K562 (cell line): ENCODE measurements around the gene PDGFD. TPM values are rescaled to one million over a fixed set of nuclear protein-coding genes. Genes with fewer than 3 reads are reported as not detected.

Experiments used
- ATAC-seq: fragments of 200-7000 bp; cut with Tn5 transposase; 3 replicates; pipeline ENCODE4 v1.9.1; 2020; ENCODE audit warnings: moderate library complexity
- BruUV-seq: library from RNA; stranded (reverse); fragments of 400-500 nt; replicated peaks from 2 replicates; lab custom pipeline; 2021; lab: Mats Ljungman, UMichigan
- CTCF ChIA-PET: fragments of 300-600 bp; formaldehyde crosslinking; extraction: SDS; loops from one replicate; lab custom pipeline; 2021; ENCODE audit warnings: low intra/inter-chr PET ratio; lab: Yijun Ruan, JAX
- POLR2A ChIA-PET: fragments of 300-600, 350-650 bp; sonication (Branson Sonifier 250); formaldehyde crosslinking; extraction: SDS; loops from one replicate; lab custom pipeline; 2021; ENCODE audit warnings: antibody characterized with exemption, inconsistent platforms; lab: Yijun Ruan, JAX
- DNase-seq, 4 experiments: peaks; one replicate each; pipeline versions ENCODE4 v3.0.0 to v3.0.0-alpha.2; 2011 to 2018; ENCODE audit warnings: low spot score in 3 of 4, mixed read lengths in 3 of 4; ENCODE audit errors: extremely low read depth in 1 of 4
- FAIRE-seq: peaks from 2 replicates; lab custom pipeline; 2011; peaks lifted over from hg19 to GRCh38; lab: Jason Lieb, UNC
- H2AFZ ChIP-seq: 2 replicates; pipeline ENCODE4 v1.6.0; 2011; ENCODE audit warnings: low read depth, low read length, control low read depth, inconsistent platforms
- H3K27ac ChIP-seq: fragments of 200-600 bp; 3 replicates; pipeline ENCODE4 v1.8.0; 2011; ENCODE audit warnings: low read depth, mild to moderate bottlenecking, control low read depth, inconsistent platforms, low read length, moderate library complexity, mixed read lengths; ENCODE audit errors: extremely low read depth
- H3K27me3 ChIP-seq, 2 experiments: fragments of 300-600 bp in 1 of 2; 2 replicates in 1 of 2; 3 replicates in 1 of 2; pipeline versions ENCODE4 v1.6.0 to v1.8.0; 2011; ENCODE audit warnings: inconsistent platforms in 2 of 2, low read length in 2 of 2, mild to moderate bottlenecking in 1 of 2, mixed read lengths in 1 of 2, moderate library complexity in 1 of 2; ENCODE audit not compliant: control insufficient read depth in 2 of 2, insufficient read depth in 2 of 2
- H3K36me3 ChIP-seq: fragments of 300-600 bp; 3 replicates; pipeline ENCODE4 v1.8.0; 2011; ENCODE audit warnings: mild to moderate bottlenecking, low read length, inconsistent platforms; ENCODE audit not compliant: control insufficient read depth, insufficient read depth
- H3K4me1 ChIP-seq, 2 experiments: fragments of 200-600 bp in 1 of 2; replicated peaks in 1 of 2; 2 replicates in 1 of 2; 3 replicates in 1 of 2; pipeline versions ENCODE4 v1.5.1 to v1.8.0; 2011; ENCODE audit warnings: inconsistent platforms in 2 of 2, low read length in 2 of 2, mild to moderate bottlenecking in 1 of 2, mixed read lengths in 1 of 2, moderate library complexity in 1 of 2; ENCODE audit not compliant: control insufficient read depth in 2 of 2, insufficient read depth in 2 of 2
- H3K4me2 ChIP-seq: 2 replicates; pipeline ENCODE4 v1.6.1; 2011; ENCODE audit warnings: low read length, control low read depth, inconsistent platforms, mixed read lengths; ENCODE audit not compliant: insufficient read depth
- H3K4me3 ChIP-seq: fragments of 200-600 bp; sonication (generic), shearing (Covaris generic); 2 replicates; pipeline ENCODE4 v1.5.1; 2016; ENCODE audit warnings: control low read depth, inconsistent platforms
- H3K79me2 ChIP-seq: fragments of 200-600 bp; 3 replicates; pipeline ENCODE4 v1.8.0; 2011; ENCODE audit warnings: low read length, inconsistent platforms; ENCODE audit not compliant: control insufficient read depth, insufficient read depth
- H3K9ac ChIP-seq, 2 experiments: 2 replicates each; pipeline versions ENCODE4 v1.6.0 to v1.6.1; 2011; ENCODE audit warnings: low read depth in 2 of 2, low read length in 2 of 2, control low read depth in 1 of 2, inconsistent platforms in 1 of 2, mild to moderate bottlenecking in 1 of 2, mixed read lengths in 1 of 2; ENCODE audit not compliant: insufficient read depth in 1 of 2
- H3K9me1 ChIP-seq: one replicate; pipeline ENCODE4 v1.6.0; 2011; ENCODE audit warnings: inconsistent platforms, mild to moderate bottlenecking, low read length, moderate library complexity; ENCODE audit not compliant: control insufficient read depth, insufficient read depth
- H3K9me3 ChIP-seq: replicated peaks from 2 replicates; pipeline ENCODE4 v1.5.1; 2011; ENCODE audit warnings: low read depth, low read length, inconsistent platforms; ENCODE audit not compliant: control insufficient read depth, insufficient read depth
- H4K20me1 ChIP-seq: replicated peaks from 2 replicates; pipeline ENCODE4 v1.6.1; 2011; ENCODE audit warnings: low read length, inconsistent platforms, mixed read lengths; ENCODE audit not compliant: control insufficient read depth, insufficient read depth
- CSDE1 ChIP-seq, 2 experiments: fragments of 450-650 bp; IDR thresholded peaks; 2 replicates each; pipeline ENCODE4 v1.6.1; 2016; ENCODE audit warnings: mild to moderate bottlenecking in 1 of 2
- HMGN3 ChIP-seq: IDR thresholded peaks from 2 replicates; pipeline ENCODE4 v1.6.1; 2011; ENCODE audit warnings: borderline replicate concordance, low read depth, mild to moderate bottlenecking, mixed read lengths, low read length; ENCODE audit not compliant: insufficient read length; ENCODE audit errors: extremely low read depth
- KHSRP ChIP-seq: fragments of 450-650 bp; IDR thresholded peaks from 2 replicates; pipeline ENCODE4 v1.6.1; 2017
- SAP30 ChIP-seq: fragments of 200-600 bp; sonication (generic); IDR thresholded peaks from 2 replicates; pipeline ENCODE4 v1.6.1; 2012; ENCODE audit warnings: borderline replicate concordance, low read depth, mild to moderate bottlenecking, moderate library complexity, low read length, control low read depth, inconsistent platforms; ENCODE audit not compliant: insufficient read depth, poor library complexity, severe bottlenecking
- TAF7 ChIP-seq: fragments of 450-650 bp; IDR thresholded peaks from 2 replicates; pipeline ENCODE4 v1.6.1; 2016; ENCODE audit warnings: missing genetic modification characterization, missing compliant biosample characterization
- YBX1 ChIP-seq: fragments of 450-650 bp; IDR thresholded peaks from 2 replicates; pipeline ENCODE4 v1.7.1; 2016; ENCODE audit warnings: mild to moderate bottlenecking
- ZC3H4 ChIP-seq: sonication (generic); formaldehyde crosslinking; IDR thresholded peaks from 2 replicates; pipeline ENCODE4 v1.9.0; 2021; ENCODE audit warnings: missing genetic modification reagents, borderline replicate concordance
- ZNF282 ChIP-seq: sonication (generic); formaldehyde crosslinking; IDR thresholded peaks from 2 replicates; pipeline ENCODE4 v1.8.1; 2023; ENCODE audit warnings: missing genetic modification reagents
- WGBS: fragments of 100-300 bp; shearing (Covaris generic); methylation state at CpG from one replicate; pipeline ENCODE4 v1.1.6; 2016; ENCODE audit warnings: low coverage, mixed read lengths; ENCODE audit not compliant: insufficient coverage; ENCODE audit errors: missing lambda C conversion rate; 5-methylcytosine and 5-hydroxymethylcytosine counted together
- in situ Hi-C: fragments of 300-500 bp; cut with MboI; formaldehyde crosslinking; loops from 4 replicates; pipeline ENCODE4 v1.15.0; 2018; ENCODE audit warnings: inconsistent platforms, mixed read lengths
- intact Hi-C: fragments of 100-400 bp; cut with micrococcal nuclease; formaldehyde crosslinking; loops from 2 replicates; pipeline ENCODE4 v1.14.2; 2022
- polyA plus RNA-seq, 8 experiments: library from polyadenylated mRNA; depleted of rRNA in 4 of 8; stranded (reverse) in 5 of 8; unstranded in 3 of 8; fragments of >200 nt; fragmentation: Nextera tagmentation in 2 of 8; fragmentation: Illumina TruSeq in 1 of 8; extraction: Ambion mirVana in 2 of 8; extraction: Trizol in 1 of 8; gene quantifications; 2 replicates each; pipeline versions ENCODE4 v1.2.1 to v1.2.3, GENCODE V29; 2011 to 2014; ENCODE audit warnings: inconsistent platforms in 1 of 8, missing spikeins in 1 of 8
- total RNA-seq, 7 experiments: library from RNA; depleted of rRNA in 6 of 7; stranded (reverse); fragments of >200 nt in 6 of 7; fragmentation: Illumina TruSeq in 2 of 7; extraction: Trizol in 2 of 7; gene quantifications; 2 replicates each; pipeline versions ENCODE4 v1.2.1 to v1.2.3, GENCODE V29; 2011 to 2021; ENCODE audit warnings: low replicate concordance in 1 of 7
- TF ChIP-seq, protein P1 (sequence below), 2 experiments: fragments of 450-650 bp; conservative IDR thresholded peaks; 2 replicates each; pipeline ENCODE4 v1.6.1; 2017; ENCODE audit warnings: mild to moderate bottlenecking in 2 of 2, moderate library complexity in 2 of 2
- TF ChIP-seq, protein P2 (sequence below): fragments of 200-800 bp; sonication (Bioruptor generic); IDR thresholded peaks from 2 replicates; pipeline ENCODE4 v1.6.1; 2017; ENCODE audit warnings: missing genetic modification characterization, missing compliant biosample characterization
- TF ChIP-seq, protein P3 (sequence below), 3 experiments: fragments of 200-800 bp in 1 of 3; fragments of 250-450 bp in 1 of 3; fragments of 450-650 bp in 1 of 3; sonication (Bioruptor Pico) in 1 of 3; sonication (Bioruptor generic) in 1 of 3; formaldehyde crosslinking in 1 of 3; IDR thresholded peaks; 2 replicates each; pipeline versions ENCODE4 v1.6.1 to v1.8.0; 2016 to 2022; ENCODE audit warnings: mild to moderate bottlenecking in 2 of 3, missing genetic modification characterization in 2 of 3, missing compliant biosample characterization in 1 of 3, moderate library complexity in 1 of 3
- TF ChIP-seq, protein P4 (sequence below): sonication (generic); formaldehyde crosslinking; IDR thresholded peaks from 2 replicates; pipeline ENCODE4 v1.8.0; 2022; ENCODE audit warnings: mild to moderate bottlenecking, missing genetic modification reagents

PDGFD gene
- total and polyA plus RNA-seq, 9 of the 15 experiments (the other 6 are each of a cell fraction or from before 2014, with no cell fraction given): 0.11 TPM; not detected in 8

DNA sequence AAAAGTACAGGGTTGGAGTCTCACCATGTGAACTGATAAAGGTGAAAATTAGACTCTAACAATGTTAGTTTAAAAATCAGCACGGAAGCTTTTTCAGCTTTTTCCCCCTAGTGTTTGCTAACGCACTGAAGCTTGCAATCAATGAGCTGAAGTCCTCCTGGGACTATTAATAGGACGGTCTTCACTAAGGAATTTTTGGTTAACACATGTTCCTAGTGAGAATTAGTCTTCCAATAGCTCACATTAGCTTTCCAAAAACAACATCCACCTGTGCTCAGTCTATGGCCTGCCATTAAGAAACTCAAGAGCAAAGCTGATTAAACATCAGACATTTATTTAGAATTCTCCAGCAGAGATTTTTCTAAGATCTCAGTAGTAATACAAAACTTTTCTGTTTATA, 154.2 kb downstream of the PDGFD start (continued):
- TF ChIP-seq, protein P1, sequence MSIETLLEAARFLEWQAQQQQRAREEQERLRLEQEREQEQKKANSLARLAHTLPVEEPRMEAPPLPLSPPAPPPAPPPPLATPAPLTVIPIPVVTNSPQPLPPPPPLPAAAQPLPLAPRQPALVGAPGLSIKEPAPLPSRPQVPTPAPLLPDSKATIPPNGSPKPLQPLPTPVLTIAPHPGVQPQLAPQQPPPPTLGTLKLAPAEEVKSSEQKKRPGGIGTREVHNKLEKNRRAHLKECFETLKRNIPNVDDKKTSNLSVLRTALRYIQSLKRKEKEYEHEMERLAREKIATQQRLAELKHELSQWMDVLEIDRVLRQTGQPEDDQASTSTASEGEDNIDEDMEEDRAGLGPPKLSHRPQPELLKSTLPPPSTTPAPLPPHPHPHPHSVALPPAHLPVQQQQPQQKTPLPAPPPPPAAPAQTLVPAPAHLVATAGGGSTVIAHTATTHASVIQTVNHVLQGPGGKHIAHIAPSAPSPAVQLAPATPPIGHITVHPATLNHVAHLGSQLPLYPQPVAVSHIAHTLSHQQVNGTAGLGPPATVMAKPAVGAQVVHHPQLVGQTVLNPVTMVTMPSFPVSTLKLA (conservative IDR thresholded peaks at IDR 0.05): no peak
- no peak for TF ChIP-seq ZC3H4 (CRISPR knock-in tag)
- no peak for TF ChIP-seq HMGN3
- TF ChIP-seq, protein P2, sequence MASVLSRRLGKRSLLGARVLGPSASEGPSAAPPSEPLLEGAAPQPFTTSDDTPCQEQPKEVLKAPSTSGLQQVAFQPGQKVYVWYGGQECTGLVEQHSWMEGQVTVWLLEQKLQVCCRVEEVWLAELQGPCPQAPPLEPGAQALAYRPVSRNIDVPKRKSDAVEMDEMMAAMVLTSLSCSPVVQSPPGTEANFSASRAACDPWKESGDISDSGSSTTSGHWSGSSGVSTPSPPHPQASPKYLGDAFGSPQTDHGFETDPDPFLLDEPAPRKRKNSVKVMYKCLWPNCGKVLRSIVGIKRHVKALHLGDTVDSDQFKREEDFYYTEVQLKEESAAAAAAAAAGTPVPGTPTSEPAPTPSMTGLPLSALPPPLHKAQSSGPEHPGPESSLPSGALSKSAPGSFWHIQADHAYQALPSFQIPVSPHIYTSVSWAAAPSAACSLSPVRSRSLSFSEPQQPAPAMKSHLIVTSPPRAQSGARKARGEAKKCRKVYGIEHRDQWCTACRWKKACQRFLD (CRISPR knock-in tag): no peak
- TF ChIP-seq SAP30: no peak
- no peak for TF ChIP-seq ZNF282
- TF ChIP-seq, all 486 proteins: peak for 0

- no peak overlapping the region for H3K4me3 ChIP-seq
- no peak for FAIRE-seq
- DNase-seq: no peak
- ATAC-seq: no peak
- ChIA-PET CTCF (no interaction called here), POLR2A (no interaction called here)
- no peaks in the 10 kb centered on the region for H4K20me1 ChIP-seq
- no peak overlapping the region for H3K27ac ChIP-seq
- H2AFZ ChIP-seq: no peak overlapping the region
- H3K4me2 ChIP-seq: no peak overlapping the region
- H3K27me3 ChIP-seq: no peaks in the 10 kb centered on the region
- no peak overlapping the region for H3K9ac ChIP-seq
- H3K36me3 ChIP-seq: no peaks in the 10 kb centered on the region
- H3K9me3 ChIP-seq: 0 out of 2 replicates have a peak, but pooled peaks cover 4% of the 10 kb centered on the region
- no TSS peak for BruUV-seq
- in situ Hi-C loops: no loop called here
- H3K4me1 ChIP-seq: no peaks in the 10 kb centered on the region
- no peaks in the 10 kb centered on the region for H3K79me2 ChIP-seq
- intact Hi-C loops: no loop called here
- 0% methylated on average over 2 of the region's 2 CpGs for whole genome bisulfite sequencing
- H3K9me1 ChIP-seq: no peaks in the 10 kb centered on the region
- TF ChIP-seq, protein P3, sequence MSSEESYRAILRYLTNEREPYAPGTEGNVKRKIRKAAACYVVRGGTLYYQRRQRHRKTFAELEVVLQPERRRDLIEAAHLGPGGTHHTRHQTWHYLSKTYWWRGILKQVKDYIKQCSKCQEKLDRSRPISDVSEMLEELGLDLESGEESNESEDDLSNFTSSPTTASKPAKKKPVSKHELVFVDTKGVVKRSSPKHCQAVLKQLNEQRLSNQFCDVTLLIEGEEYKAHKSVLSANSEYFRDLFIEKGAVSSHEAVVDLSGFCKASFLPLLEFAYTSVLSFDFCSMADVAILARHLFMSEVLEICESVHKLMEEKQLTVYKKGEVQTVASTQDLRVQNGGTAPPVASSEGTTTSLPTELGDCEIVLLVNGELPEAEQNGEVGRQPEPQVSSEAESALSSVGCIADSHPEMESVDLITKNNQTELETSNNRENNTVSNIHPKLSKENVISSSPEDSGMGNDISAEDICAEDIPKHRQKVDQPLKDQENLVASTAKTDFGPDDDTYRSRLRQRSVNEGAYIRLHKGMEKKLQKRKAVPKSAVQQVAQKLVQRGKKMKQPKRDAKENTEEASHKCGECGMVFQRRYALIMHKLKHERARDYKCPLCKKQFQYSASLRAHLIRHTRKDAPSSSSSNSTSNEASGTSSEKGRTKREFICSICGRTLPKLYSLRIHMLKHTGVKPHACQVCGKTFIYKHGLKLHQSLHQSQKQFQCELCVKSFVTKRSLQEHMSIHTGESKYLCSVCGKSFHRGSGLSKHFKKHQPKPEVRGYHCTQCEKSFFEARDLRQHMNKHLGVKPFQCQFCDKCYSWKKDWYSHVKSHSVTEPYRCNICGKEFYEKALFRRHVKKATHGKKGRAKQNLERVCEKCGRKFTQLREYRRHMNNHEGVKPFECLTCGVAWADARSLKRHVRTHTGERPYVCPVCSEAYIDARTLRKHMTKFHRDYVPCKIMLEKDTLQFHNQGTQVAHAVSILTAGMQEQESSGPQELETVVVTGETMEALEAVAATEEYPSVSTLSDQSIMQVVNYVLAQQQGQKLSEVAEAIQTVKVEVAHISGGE (CRISPR knock-in tag; IDR thresholded peaks at IDR 0.05): no peak
- TF ChIP-seq TAF7 (tag): no peak
- no peak for TF ChIP-seq CSDE1 (IDR thresholded peaks at IDR 0.05)
- no peak for TF ChIP-seq YBX1
- TF ChIP-seq KHSRP: no peak
- TF ChIP-seq, protein P4, sequence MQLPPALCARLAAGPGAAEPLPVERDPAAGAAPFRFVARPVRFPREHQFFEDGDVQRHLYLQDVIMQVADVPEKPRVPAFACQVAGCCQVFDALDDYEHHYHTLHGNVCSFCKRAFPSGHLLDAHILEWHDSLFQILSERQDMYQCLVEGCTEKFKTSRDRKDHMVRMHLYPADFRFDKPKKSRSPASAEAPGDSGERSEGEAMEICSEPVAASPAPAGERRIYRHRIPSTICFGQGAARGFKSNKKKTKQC (CRISPR knock-in tag): no peak
Measured at GRCh38 chr11:104005234-104005855, 158.6 kb downstream of the PDGFD start.
